ENCODE results near the gene SYPL2. TPM values are rescaled to one million over a fixed set of nuclear protein-coding genes. Genes with fewer than 3 reads are reported as not detected.

Gene SYPL2
- total and polyA plus RNA-seq, 2 donors (not counting 1 experiment from before 2014, with no cell fraction given) = not detected

DNA sequence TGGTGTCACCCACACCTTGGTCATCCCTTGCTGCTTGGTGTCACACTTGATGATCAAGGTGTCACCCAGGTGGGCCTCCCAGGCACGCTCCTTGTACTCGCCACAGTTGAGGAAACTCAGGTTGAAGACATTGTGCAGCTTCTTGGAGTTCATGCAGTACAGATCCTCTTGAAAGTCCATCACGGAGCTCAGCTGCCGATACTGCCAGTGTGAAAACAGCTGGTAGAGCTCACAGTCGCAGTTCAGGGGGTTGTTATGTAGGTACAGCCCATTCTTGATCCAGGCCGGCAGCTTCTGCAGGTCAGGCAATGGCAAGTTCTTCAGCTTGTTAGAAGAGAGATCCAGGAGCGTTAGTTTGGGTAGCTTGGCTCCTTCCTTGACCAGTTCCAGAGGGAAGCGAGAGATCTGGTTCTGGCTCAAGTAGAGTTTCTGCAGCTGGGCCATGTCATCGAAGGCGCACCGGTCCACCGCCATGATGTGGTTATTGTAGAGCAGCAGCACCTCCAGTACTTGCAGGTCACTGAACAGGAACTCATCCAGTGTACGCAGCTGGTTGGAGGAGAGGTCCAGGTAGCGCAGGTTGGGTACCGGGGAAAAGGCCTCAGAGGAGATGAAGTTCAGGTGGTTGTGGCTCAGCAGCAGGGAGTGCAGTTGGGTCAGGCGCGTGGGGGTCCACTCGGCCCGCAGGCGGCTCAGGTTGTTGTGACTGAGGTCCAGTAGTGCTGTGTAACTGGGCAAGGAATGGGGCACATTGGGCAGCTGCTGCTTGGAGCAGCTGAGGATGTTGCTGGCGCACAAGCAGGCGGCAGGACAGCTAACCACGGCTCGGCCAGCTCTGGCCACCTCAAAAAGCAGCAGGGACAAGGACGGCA lies 41.9 kb downstream of the SYPL2 start:
- no peak for TF ChIP-seq EZH2 (IDR thresholded peaks at IDR 0.05; ENCODE audit: borderline replicate concordance, insufficient read depth, low read depth, low read length, poor library complexity, severe bottlenecking)
- TF ChIP-seq, protein P1, sequence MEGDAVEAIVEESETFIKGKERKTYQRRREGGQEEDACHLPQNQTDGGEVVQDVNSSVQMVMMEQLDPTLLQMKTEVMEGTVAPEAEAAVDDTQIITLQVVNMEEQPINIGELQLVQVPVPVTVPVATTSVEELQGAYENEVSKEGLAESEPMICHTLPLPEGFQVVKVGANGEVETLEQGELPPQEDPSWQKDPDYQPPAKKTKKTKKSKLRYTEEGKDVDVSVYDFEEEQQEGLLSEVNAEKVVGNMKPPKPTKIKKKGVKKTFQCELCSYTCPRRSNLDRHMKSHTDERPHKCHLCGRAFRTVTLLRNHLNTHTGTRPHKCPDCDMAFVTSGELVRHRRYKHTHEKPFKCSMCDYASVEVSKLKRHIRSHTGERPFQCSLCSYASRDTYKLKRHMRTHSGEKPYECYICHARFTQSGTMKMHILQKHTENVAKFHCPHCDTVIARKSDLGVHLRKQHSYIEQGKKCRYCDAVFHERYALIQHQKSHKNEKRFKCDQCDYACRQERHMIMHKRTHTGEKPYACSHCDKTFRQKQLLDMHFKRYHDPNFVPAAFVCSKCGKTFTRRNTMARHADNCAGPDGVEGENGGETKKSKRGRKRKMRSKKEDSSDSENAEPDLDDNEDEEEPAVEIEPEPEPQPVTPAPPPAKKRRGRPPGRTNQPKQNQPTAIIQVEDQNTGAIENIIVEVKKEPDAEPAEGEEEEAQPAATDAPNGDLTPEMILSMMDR (IDR thresholded peaks at IDR 0.05) = no peak
- H3K9me3 Mint-ChIP-seq (ENCODE audit: insufficient read depth) = no peaks in the 10 kb centered on the region
- CTCF ChIA-PET = interaction anchor here (1.1 to 37.9 kb wide), 4 partner anchors 14 to 132 kb away, joined by 3 to 926 read pairs (median 8); partner anchors contain the start of genes CYB561D1 and GPR61
- 96% methylated on average over 23 of the region's 25 CpGs for WGBS (ENCODE audit: insufficient coverage)
- DNase-seq (no peak), ATAC-seq (ENCODE audit: low read depth) (no peak)
- Histone ChIP-seq H3K27me3 (replicated peaks in 1 of 4; ENCODE audit: control extremely low read depth in 1 of 4, control insufficient read depth in 3 of 4, insufficient read depth in 4 of 4, low read length in 3 of 4) (peaks cover 0 to 9% (median 5%) of the 10 kb centered on the region in 4 experiments), H2AFZ (ENCODE audit: insufficient read depth, low read depth, low read length, poor library complexity, severe bottlenecking) (no peak overlapping the region), H3K9ac (ENCODE audit: low read length) (no peak overlapping the region), H3K4me2 (replicated peaks; ENCODE audit: low read depth, low read length, poor library complexity, severe bottlenecking) (peak overlapping the region; percentile 87), H3K36me3 (replicated peaks in 1 of 2; ENCODE audit: control extremely low read depth in 1 of 2, control insufficient read depth in 1 of 2, extremely low read depth in 1 of 2, insufficient read depth in 2 of 2, low read length in 1 of 2) (no peaks in the 10 kb centered on the region), H3K4me3 (ENCODE audit: control extremely low read depth in 1 of 5, extremely low read depth in 1 of 5, insufficient read depth in 1 of 5, low read depth in 2 of 5, low read length in 4 of 5) (no peak overlapping the region), H3K27ac (ENCODE audit: low read length in 2 of 2) (no peak overlapping the region), H3K4me1 (ENCODE audit: control insufficient read depth in 2 of 2, insufficient read depth in 2 of 2, low read length in 2 of 2) (peaks cover 11 to 15% of the 10 kb centered on the region in 2 donors), H3K79me2 (ENCODE audit: control insufficient read depth, insufficient read depth, low read length) (no peaks in the 10 kb centered on the region), H3K9me3 (ENCODE audit: control extremely low read depth in 1 of 3, control insufficient read depth in 2 of 3, insufficient read depth in 1 of 3, low read length in 2 of 3) (no peaks in the 10 kb centered on the region), H4K20me1 (ENCODE audit: control insufficient read depth, insufficient read depth, low read length, poor library complexity, severe bottlenecking) (no peaks in the 10 kb centered on the region)
- peaks cover 36% of the 10 kb centered on the region for H3K27me3 Mint-ChIP-seq
- peak overlapping the region; percentile 15 for H3K27ac Mint-ChIP-seq
- intact Hi-C loops (cut with micrococcal nuclease) = no loop called here
- H3K4me3 Mint-ChIP-seq = peak overlapping the region; percentile 87
- POLR2A ChIA-PET = no interaction called here
- H3K4me1 Mint-ChIP-seq = peaks cover 21% of the 10 kb centered on the region

DNA sequence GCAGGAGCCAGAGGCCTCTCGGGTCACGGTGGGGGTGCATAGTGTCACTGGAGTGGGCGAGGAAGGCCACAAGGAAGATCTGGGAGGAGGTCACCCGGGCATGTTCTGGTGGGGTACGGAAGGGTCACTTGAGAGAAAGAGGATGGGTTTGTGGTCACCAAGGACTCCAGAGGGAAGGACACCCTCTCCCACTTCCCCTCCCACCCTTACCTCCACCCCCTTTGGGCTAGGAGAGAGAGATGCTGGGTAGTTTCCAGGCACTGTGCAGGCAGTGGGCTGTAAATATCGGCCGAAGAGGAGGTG lies 42.5 kb downstream of the SYPL2 start:
- H4K20me1 ChIP-seq (ENCODE audit: control insufficient read depth, insufficient read depth, low read length, poor library complexity, severe bottlenecking) = no peaks in the 10 kb centered on the region
- no peak overlapping the region for H3K27ac ChIP-seq (ENCODE audit: low read length in 2 of 2)
- no peak for TF ChIP-seq EZH2 (IDR thresholded peaks at IDR 0.05; ENCODE audit: borderline replicate concordance, insufficient read depth, low read depth, low read length, poor library complexity, severe bottlenecking)
- TF ChIP-seq, protein P1 (IDR thresholded peaks at IDR 0.05) = no peak
- intact Hi-C loops (cut with micrococcal nuclease) = loop anchor here (1.0 kb wide), 2 partner anchors 15 to 26 kb away; partner anchors contain the start of genes ATXN7L2 and CYB561D1
- peak overlapping the region in 3 of 5 experiments; percentile 28 to 64 (median 64) for H3K4me3 ChIP-seq (ENCODE audit: control extremely low read depth in 1 of 5, extremely low read depth in 1 of 5, insufficient read depth in 1 of 5, low read depth in 2 of 5, low read length in 4 of 5)
- Mint-ChIP-seq H3K4me3 (peak overlapping the region; percentile 87), H3K4me1 (peaks cover 21% of the 10 kb centered on the region), H3K27me3 (peaks cover 37% of the 10 kb centered on the region), H3K9me3 (ENCODE audit: insufficient read depth) (no peaks in the 10 kb centered on the region), H3K27ac (peak overlapping the region; percentile 37)
- peak overlapping the region; percentile 80 for H2AFZ ChIP-seq (ENCODE audit: insufficient read depth, low read depth, low read length, poor library complexity, severe bottlenecking)
- WGBS (ENCODE audit: insufficient coverage) = 97% methylated on average over 4 of the region's 7 CpGs
- H3K27me3 ChIP-seq (replicated peaks in 1 of 4; ENCODE audit: control extremely low read depth in 1 of 4, control insufficient read depth in 3 of 4, insufficient read depth in 4 of 4, low read length in 3 of 4) = peaks cover 0 to 9% (median 5%) of the 10 kb centered on the region in 4 experiments
- H3K4me2 ChIP-seq (replicated peaks; ENCODE audit: low read depth, low read length, poor library complexity, severe bottlenecking) = peak overlapping the region; percentile 87
- no peaks in the 10 kb centered on the region for H3K36me3 ChIP-seq (replicated peaks in 1 of 2; ENCODE audit: control extremely low read depth in 1 of 2, control insufficient read depth in 1 of 2, extremely low read depth in 1 of 2, insufficient read depth in 2 of 2, low read length in 1 of 2)
- H3K9me3 ChIP-seq (ENCODE audit: control extremely low read depth in 1 of 3, control insufficient read depth in 2 of 3, insufficient read depth in 1 of 3, low read length in 2 of 3) = no peaks in the 10 kb centered on the region
- ChIA-PET CTCF (interaction anchor here (1.1 to 37.9 kb wide), 5 partner anchors 15 to 131 kb away, joined by 3 to 926 read pairs (median 10); partner anchors contain the start of genes CYB561D1 and GPR61), POLR2A (interaction anchor here (0.6 kb wide), 1 partner anchor 25 kb away, joined by 6 read pairs; the partner anchor contains the start of gene ATXN7L2)
- H3K4me1 ChIP-seq (ENCODE audit: control insufficient read depth in 2 of 2, insufficient read depth in 2 of 2, low read length in 2 of 2) = peaks cover 11 to 15% of the 10 kb centered on the region in 2 donors
- ATAC-seq (ENCODE audit: low read depth) (no peak), DNase-seq (no peak)
- H3K9ac ChIP-seq (ENCODE audit: low read length) = peak overlapping the region; percentile 65
- H3K79me2 ChIP-seq (ENCODE audit: control insufficient read depth, insufficient read depth, low read length) = no peaks in the 10 kb centered on the region

All from B cell (primary cell).